GM18519 (cell line): Measurements from ENCODE around the gene PLEKHA8.

ENCODE experiments used
- ATAC-seq: cut with Tn5 transposase; IDR thresholded peaks from one replicate; pipeline ENCODE4 v1.9.1; 2021; ENCODE audit warnings: mild to moderate bottlenecking, moderate library complexity; ENCODE audit not compliant: unreplicated experiment, low FRiP score

PLEKHA8 gene

GRCh38 chr7:30139836-30140384 is 111.7 kb downstream of the PLEKHA8 start:
- ATAC-seq, result no peak

- no peak for ATAC-seq
These were observed 112.2 kb downstream of the PLEKHA8 start for GRCh38 chr7:30140456-30140855.

- ATAC-seq, result no peak
These were observed 114.5 kb downstream of the PLEKHA8 start for GRCh38 chr7:30142710-30143109.

GRCh38 chr7:30143748-30144251 is 115.6 kb downstream of the PLEKHA8 start:
- ATAC-seq, result no peak

GRCh38 chr7:30144657-30145306 is 116.6 kb downstream of the PLEKHA8 start:
- no peak for ATAC-seq

- ATAC-seq, result no peak
These were observed 117.3 kb downstream of the PLEKHA8 start for GRCh38 chr7:30145426-30145970.

GRCh38 chr7:30146127-30146612 is 118.0 kb downstream of the PLEKHA8 start:
- ATAC-seq, result no peak

GRCh38 chr7:30147223-30147622 is 119.0 kb downstream of the PLEKHA8 start:
- no peak for ATAC-seq

- no peak for ATAC-seq
These were observed 119.6 kb downstream of the PLEKHA8 start for GRCh38 chr7:30147785-30148184.

- no peak for ATAC-seq
These were observed 120.2 kb downstream of the PLEKHA8 start for GRCh38 chr7:30148426-30148825.

- ATAC-seq, result no peak
These were observed 120.8 kb downstream of the PLEKHA8 start for GRCh38 chr7:30148951-30149459.

GRCh38 chr7:30149640-30150272 is 121.5 kb downstream of the PLEKHA8 start:
- no peak for ATAC-seq

- ATAC-seq, result no peak
These were observed 122.5 kb downstream of the PLEKHA8 start for GRCh38 chr7:30150711-30151110.

GRCh38 chr7:30154111-30154587 is 125.9 kb downstream of the PLEKHA8 start:
- no peak for ATAC-seq

GRCh38 chr7:30155481-30155880 is 127.3 kb downstream of the PLEKHA8 start:
- no peak for ATAC-seq

- ATAC-seq, result no peak
These were observed 129.0 kb downstream of the PLEKHA8 start for GRCh38 chr7:30157204-30157603.

GRCh38 chr7:30159163-30159562 is 131.0 kb downstream of the PLEKHA8 start:
- ATAC-seq, result no peak

- no peak for ATAC-seq
These were observed 131.5 kb downstream of the PLEKHA8 start for GRCh38 chr7:30159698-30160143.

GRCh38 chr7:30160329-30160728 is 132.1 kb downstream of the PLEKHA8 start:
- no peak for ATAC-seq

- ATAC-seq, result no peak
These were observed 133.9 kb downstream of the PLEKHA8 start for GRCh38 chr7:30162133-30162532.

GRCh38 chr7:30162622-30163124 is 134.5 kb downstream of the PLEKHA8 start:
- ATAC-seq, result no peak
